ENCODE results near the gene KLHL17.
"Not testable (repeated sequence)": the region's sequence is repeated elsewhere in the genome, so short reads cannot be mapped to it uniquely, and the experiment has no call there.

Gene KLHL17

GRCh38 chr1:937521-937920, 22.9 kb upstream of the KLHL17 start:
- DNase-seq: no peak

- peak; percentile 24 for DNase-seq
These were observed 22.2 kb upstream of the KLHL17 start for GRCh38 chr1:938088-938683.

GRCh38 chr1:938711-939489, 21.5 kb upstream of the KLHL17 start:
- DNase-seq: no peak

GRCh38 chr1:939511-940106, 20.8 kb upstream of the KLHL17 start:
- DNase-seq: no peak

- DNase-seq: no peak
These were observed 20.0 kb upstream of the KLHL17 start for GRCh38 chr1:940107-941014.

GRCh38 chr1:941015-941587, 19.3 kb upstream of the KLHL17 start:
- no peak for DNase-seq

GRCh38 chr1:941588-942383, 18.6 kb upstream of the KLHL17 start:
- DNase-seq: peak; percentile 25

GRCh38 chr1:942411-942821, 18.0 kb upstream of the KLHL17 start:
- no peak for DNase-seq

GRCh38 chr1:942864-943533, 17.4 kb upstream of the KLHL17 start:
- DNase-seq: no peak

GRCh38 chr1:943545-944340, 16.6 kb upstream of the KLHL17 start:
- no peak for DNase-seq

- no peak for DNase-seq
These were observed 15.8 kb upstream of the KLHL17 start for GRCh38 chr1:944341-945325.

GRCh38 chr1:945688-946556, 14.5 kb upstream of the KLHL17 start:
- no peak for DNase-seq

GRCh38 chr1:946811-947210, 13.6 kb upstream of the KLHL17 start:
- not testable (repeated sequence) for DNase-seq

- no peak for DNase-seq
These were observed 12.4 kb upstream of the KLHL17 start for GRCh38 chr1:947958-948357.

- no peak for DNase-seq
These were observed 10.1 kb upstream of the KLHL17 start for GRCh38 chr1:950268-950667.

- DNase-seq: no peak
These were observed 9.5 kb upstream of the KLHL17 start for GRCh38 chr1:950881-951280.

GRCh38 chr1:951364-951763, 9.0 kb upstream of the KLHL17 start:
- no peak for DNase-seq

- no peak for DNase-seq
These were observed 8.2 kb upstream of the KLHL17 start for GRCh38 chr1:952201-952600.
